Endothelial cell of umbilical vein (primary cell): ENCODE measurements around the gene MYO16. TPM values are rescaled to one million over a fixed set of nuclear protein-coding genes. Genes with fewer than 3 reads are reported as not detected.

Source experiments
- BruUV-seq: library from RNA; stranded (reverse); fragments of 400-500 nt; replicated peaks from 2 replicates; lab custom pipeline; 2021; lab: Mats Ljungman, UMichigan
- CTCF ChIA-PET: fragments of 300-600, 350-600 bp; sonication (Branson Sonifier 250); formaldehyde crosslinking; loops from one replicate; lab custom pipeline; 2021; ENCODE audit warnings: antibody characterized with exemption, inconsistent platforms; lab: Charles Lee
- POLR2A ChIA-PET: fragments of 300-600, 350-600 bp; sonication (Branson Sonifier 250); formaldehyde crosslinking; loops from one replicate; lab custom pipeline; 2021; ENCODE audit warnings: antibody characterized with exemption, inconsistent platforms; lab: Charles Lee
- DNase-seq: peaks from one replicate; pipeline ENCODE4 v3.0.0-alpha.2; 2011; ENCODE audit warnings: low read depth, low spot score
- FAIRE-seq: peaks from 2 replicates; lab custom pipeline; 2011; peaks lifted over from hg19 to GRCh38; lab: Jason Lieb, UNC
- H2AFZ ChIP-seq: 2 replicates; pipeline ENCODE4 v1.6.0; 2012; ENCODE audit warnings: low read depth, low read length, control low read depth, inconsistent platforms
- H3K27ac ChIP-seq: 2 replicates; pipeline ENCODE4 v1.5.1; 2011; ENCODE audit warnings: low read depth, mild to moderate bottlenecking, control low read depth, low read length, moderate library complexity; ENCODE audit not compliant: insufficient read depth
- H3K27me3 ChIP-seq, 2 experiments: 2 replicates each; pipeline versions ENCODE4 v1.6.0 to v1.6.1; 2011; ENCODE audit warnings: low read length in 2 of 2, mixed read lengths in 1 of 2; ENCODE audit not compliant: control insufficient read depth in 2 of 2, insufficient read depth in 2 of 2
- H3K36me3 ChIP-seq, 2 experiments: 2 replicates in 1 of 2; 3 replicates in 1 of 2; pipeline ENCODE4 v1.5.1; 2011; ENCODE audit warnings: low read length in 2 of 2, mild to moderate bottlenecking in 1 of 2, moderate library complexity in 1 of 2; ENCODE audit not compliant: control insufficient read depth in 2 of 2, insufficient read depth in 2 of 2; ENCODE audit errors: extremely low read depth in 1 of 2
- H3K4me1 ChIP-seq: 3 replicates; pipeline ENCODE4 v1.5.1; 2011; ENCODE audit warnings: mild to moderate bottlenecking, low read length; ENCODE audit not compliant: control insufficient read depth, insufficient read depth; ENCODE audit errors: extremely low read depth
- H3K4me2 ChIP-seq: 2 replicates; pipeline ENCODE4 v1.6.1; 2011; ENCODE audit warnings: low read length, control low read depth, mixed read lengths; ENCODE audit not compliant: insufficient read depth
- H3K4me3 ChIP-seq, 3 experiments: fragments of 200-600 bp in 1 of 3; sonication (generic), shearing (Covaris generic) in 1 of 3; replicated peaks in 1 of 3; 2 replicates each; pipeline ENCODE4 v1.5.1; 2011 to 2016; ENCODE audit warnings: control low read depth in 3 of 3, low read length in 3 of 3, mild to moderate bottlenecking in 2 of 3, inconsistent platforms in 1 of 3, low read depth in 1 of 3, moderate library complexity in 1 of 3; ENCODE audit not compliant: insufficient read depth in 1 of 3
- H3K79me2 ChIP-seq: 2 replicates; pipeline ENCODE4 v1.6.0; 2012; ENCODE audit warnings: low read length, inconsistent platforms; ENCODE audit not compliant: control insufficient read depth, insufficient read depth
- H3K9ac ChIP-seq: replicated peaks from 2 replicates; pipeline ENCODE3; 2011; ENCODE audit warnings: low read length, control low read depth; ENCODE audit not compliant: insufficient read depth; ENCODE audit errors: extremely low read depth
- H3K9me1 ChIP-seq: replicated peaks from 3 replicates; pipeline ENCODE4 v1.6.0; 2011; ENCODE audit warnings: mild to moderate bottlenecking, low read length; ENCODE audit not compliant: control insufficient read depth, insufficient read depth; ENCODE audit errors: extremely low read depth
- H3K9me3 ChIP-seq: replicated peaks from 2 replicates; pipeline ENCODE4 v1.5.1; 2012; ENCODE audit warnings: low read length, inconsistent platforms; ENCODE audit not compliant: control insufficient read depth, insufficient read depth
- H4K20me1 ChIP-seq: replicated peaks from 2 replicates; pipeline ENCODE3; 2011; ENCODE audit warnings: mild to moderate bottlenecking, low read length; ENCODE audit not compliant: control insufficient read depth, insufficient read depth; ENCODE audit errors: extremely low read depth
- CTCF ChIP-seq, 2 donors: IDR thresholded peaks; 1 replicate in 1 of 2; 2 replicates in 1 of 2; pipeline ENCODE4 v1.5.1; 2011; ENCODE audit warnings: low read length in 2 of 2, mild to moderate bottlenecking in 2 of 2, moderate library complexity in 2 of 2, control low read depth in 1 of 2, inconsistent platforms in 1 of 2, low read depth in 1 of 2; ENCODE audit not compliant: insufficient read depth in 1 of 2; ENCODE audit errors: extremely low read depth in 1 of 2
- EZH2 ChIP-seq: IDR thresholded peaks from 2 replicates; pipeline ENCODE4 v1.6.1; 2012; ENCODE audit warnings: borderline replicate concordance, low read depth, mild to moderate bottlenecking, moderate library complexity, low read length, inconsistent platforms; ENCODE audit not compliant: severe bottlenecking
- FOS ChIP-seq: IDR thresholded peaks from 2 replicates; pipeline ENCODE4 v1.6.1; 2011; ENCODE audit warnings: mild to moderate bottlenecking, low read length, moderate library complexity, borderline replicate concordance; ENCODE audit not compliant: insufficient read depth
- GATA2 ChIP-seq: IDR thresholded peaks from 2 replicates; pipeline ENCODE4 v1.7.0; 2011; ENCODE audit warnings: low read depth, mild to moderate bottlenecking, moderate library complexity, mixed read lengths, low read length; ENCODE audit not compliant: insufficient read length, insufficient read depth
- JUN ChIP-seq: IDR thresholded peaks from 2 replicates; pipeline ENCODE4 v1.6.1; 2011; ENCODE audit warnings: borderline replicate concordance, low read depth; ENCODE audit not compliant: insufficient read length, insufficient read depth
- MAX ChIP-seq: IDR thresholded peaks from 2 replicates; pipeline ENCODE4 v1.6.1; 2011; ENCODE audit not compliant: insufficient read depth, insufficient read length
- MYC ChIP-seq: IDR thresholded peaks from one replicate; pipeline ENCODE4 v1.6.1; 2011; ENCODE audit warnings: mild to moderate bottlenecking, low read depth, low read length
- POLR2A ChIP-seq: IDR thresholded peaks from 2 replicates; pipeline ENCODE4 v1.6.1; 2012; ENCODE audit warnings: low read depth, mild to moderate bottlenecking, control low read depth, low read length
- POLR2AphosphoS5 ChIP-seq: IDR thresholded peaks from 2 replicates; pipeline ENCODE4 v1.6.1; 2012; ENCODE audit warnings: low read depth, mild to moderate bottlenecking, control low read depth, low read length, moderate library complexity; ENCODE audit not compliant: insufficient read depth
- dilution Hi-C: fragments of 300-500 bp; cut with MboI; formaldehyde crosslinking; loops from one replicate; pipeline ENCODE4 v1.15.0; 2019; ENCODE audit warnings: low sequenced_read_pairs; ENCODE audit not compliant: extremely low pct_ligation_motif_present
- intact Hi-C: fragments of 100-400 bp; cut with micrococcal nuclease; formaldehyde crosslinking; loops from one replicate; pipeline ENCODE4 v1.10.0; 2022
- polyA plus RNA-seq, 4 experiments: library from polyadenylated mRNA; depleted of rRNA in 3 of 4; stranded (reverse) in 3 of 4; unstranded in 1 of 4; fragments of >200 nt; gene quantifications; 2 replicates each; pipeline versions ENCODE4 v1.2.1 to v1.2.3, GENCODE V29; 2011 to 2012; ENCODE audit warnings: missing spikeins in 1 of 4
- total RNA-seq: library from RNA; stranded (reverse); gene quantifications from 2 replicates; pipeline ENCODE4 v1.2.3, GENCODE V29; 2021

MYO16 gene
- total and polyA plus RNA-seq, 2 donors (not counting 3 experiments of a cell fraction or from before 2014, with no cell fraction given), result 0.03 to 0.04 TPM

- peaks cover 0 to 4% of the 10 kb centered on the region in 2 experiments for H3K27me3 ChIP-seq
- BruUV-seq, result no TSS peak
- POLR2A ChIA-PET, result no interaction called here
Observed at GRCh38 chr13:108943842-108944241, 314.4 kb downstream of the MYO16 start.

More at GRCh38 chr13:108943842-108944241, 314.4 kb downstream of the MYO16 start:
- Histone ChIP-seq H3K4me3 (no peak overlapping the region), H3K79me2 (no peaks in the 10 kb centered on the region), H3K9ac (no peak overlapping the region), H3K36me3 (no peaks in the 10 kb centered on the region), H2AFZ (no peak overlapping the region), H3K9me3 (no peaks in the 10 kb centered on the region), H3K4me1 (no peaks in the 10 kb centered on the region), H4K20me1 (no peaks in the 10 kb centered on the region), H3K27ac (no peak overlapping the region), H3K4me2 (no peak overlapping the region), H3K9me1 (no peaks in the 10 kb centered on the region)
- CTCF ChIA-PET, result no interaction called here
- intact Hi-C loops, result no loop called here
- DNase-seq (no peak), FAIRE-seq (no peak)
- dilution Hi-C loops, result no loop called here
- TF ChIP-seq MYC, result no peak
- no peak for TF ChIP-seq JUN
- TF ChIP-seq EZH2, result no peak
- TF ChIP-seq POLR2AphosphoS5, result no peak
- TF ChIP-seq MAX, result no peak
- no peak for TF ChIP-seq POLR2A
- no peak for TF ChIP-seq CTCF (IDR thresholded peaks at IDR 0.05; ENCODE audit: extremely low read depth in 1 of 2, insufficient read depth in 1 of 2, low read depth in 1 of 2, low read length in 2 of 2)
- TF ChIP-seq GATA2, result no peak
- no peak for TF ChIP-seq FOS
